HG03159 (cell line): ENCODE measurements around the gene RNASET2.
"Not testable (repeated sequence)": the region's sequence is repeated elsewhere in the genome, so short reads cannot be mapped to it uniquely, and the experiment has no call there.

ENCODE experiments used
- ATAC-seq: cut with Tn5 transposase; IDR thresholded peaks from one replicate; pipeline ENCODE4 v1.9.1; 2021; ENCODE audit warnings: mild to moderate bottlenecking, moderate library complexity; ENCODE audit not compliant: unreplicated experiment

The RNASET2 gene

GRCh38 chr6:166949528-166950442 is 6.6 kb downstream of the RNASET2 start:
- ATAC-seq, result peak; percentile 14

- ATAC-seq, result not testable (repeated sequence)
Observed at GRCh38 chr6:166948724-166949123, 7.6 kb downstream of the RNASET2 start.

GRCh38 chr6:166947251-166947650 is 9.1 kb downstream of the RNASET2 start:
- no peak for ATAC-seq

- no peak for ATAC-seq
Observed at GRCh38 chr6:166946125-166946524, 10.2 kb downstream of the RNASET2 start.

- no peak for ATAC-seq
Observed at GRCh38 chr6:166944666-166945256, 11.6 kb downstream of the RNASET2 start.

GRCh38 chr6:166942393-166943168 is 13.8 kb downstream of the RNASET2 start:
- ATAC-seq, result no peak

- no peak for ATAC-seq
Observed at GRCh38 chr6:166940643-166941068, 15.7 kb downstream of the RNASET2 start.

GRCh38 chr6:166939894-166940293 is 16.5 kb downstream of the RNASET2 start:
- no peak for ATAC-seq

- no peak for ATAC-seq
Observed at GRCh38 chr6:166939345-166939744, 17.0 kb downstream of the RNASET2 start.

- no peak for ATAC-seq
Observed at GRCh38 chr6:166938704-166939103, 17.6 kb downstream of the RNASET2 start.

- no peak for ATAC-seq
Observed at GRCh38 chr6:166938150-166938549, 18.2 kb downstream of the RNASET2 start.

GRCh38 chr6:166937746-166938145 is 18.6 kb downstream of the RNASET2 start:
- no peak for ATAC-seq

- ATAC-seq, result no peak
Observed at GRCh38 chr6:166936079-166936787, 20.1 kb downstream of the RNASET2 start.

GRCh38 chr6:166935353-166935752 is 21.0 kb downstream of the RNASET2 start:
- ATAC-seq, result no peak

- no peak for ATAC-seq
Observed at GRCh38 chr6:166934174-166934573, 22.2 kb downstream of the RNASET2 start.

GRCh38 chr6:166933396-166933795 is 23.0 kb downstream of the RNASET2 start:
- no peak for ATAC-seq

GRCh38 chr6:166932616-166933015 is 23.7 kb downstream of the RNASET2 start:
- ATAC-seq, result no peak

GRCh38 chr6:166932116-166932515 is 24.2 kb downstream of the RNASET2 start:
- ATAC-seq, result no peak

- ATAC-seq, result no peak
Observed at GRCh38 chr6:166931426-166931970, 24.9 kb downstream of the RNASET2 start.

- no peak for ATAC-seq
Observed at GRCh38 chr6:166930354-166930891, 25.9 kb downstream of the RNASET2 start.
